ENCODE results near the gene TANC1. TPM values are rescaled to one million over a fixed set of nuclear protein-coding genes. Genes with fewer than 3 reads are reported as not detected.

The TANC1 gene
- total and polyA plus RNA-seq, 2 of the 4 experiments (the other 2 are of a cell fraction): 10.2 to 12.9 TPM

DNA sequence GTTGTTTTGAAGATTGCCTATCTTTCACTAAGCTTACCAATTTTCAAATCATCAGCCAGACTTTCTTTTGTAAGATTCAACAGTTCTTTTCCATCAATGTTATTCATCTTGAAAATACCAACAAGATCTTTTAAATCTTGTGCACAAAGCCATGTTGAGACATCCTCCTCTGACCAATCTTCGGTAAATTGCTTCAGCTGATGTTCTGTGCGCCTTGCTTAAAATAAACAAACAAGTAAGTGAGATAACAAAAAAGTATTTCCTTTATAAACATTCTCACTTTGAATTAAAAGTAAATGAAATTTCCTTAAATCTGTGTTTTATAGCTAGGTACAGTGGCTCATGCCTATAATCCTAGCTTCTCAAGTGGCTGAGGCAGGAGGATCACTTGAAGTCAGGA lies 287.7 kb downstream of the TANC1 start:
- ATAC-seq (ENCODE audit: low read depth) (peak; percentile 86), DNase-seq (peak; percentile 90)
- Histone ChIP-seq H2BK20ac (ENCODE audit: low read depth, low read length) (no peak overlapping the region), H3K23ac (ENCODE audit: low read depth, low read length) (no peak overlapping the region), H3K56ac (ENCODE audit: extremely low read depth, insufficient read depth, low read length) (no peak overlapping the region), H2AK5ac (ENCODE audit: low read depth, low read length) (no peak overlapping the region), H3K4me2 (ENCODE audit: low read depth, low read length) (no peak overlapping the region), H3K4me3 (ENCODE audit: insufficient read depth, low read depth, low read length) (no peak overlapping the region), H3K9me1 (ENCODE audit: insufficient read depth, low read length) (peaks cover 4% of the 10 kb centered on the region), H3K9me3 (ENCODE audit: control insufficient read depth, insufficient read depth, low read length) (no peaks in the 10 kb centered on the region), H2BK120ac (ENCODE audit: low read depth, low read length) (no peak overlapping the region), H4K20me1 (ENCODE audit: insufficient read depth, low read length) (no peaks in the 10 kb centered on the region), H4K8ac (ENCODE audit: low read depth in 2 of 2, low read length in 2 of 2) (no peak overlapping the region), H2BK15ac (ENCODE audit: low read depth, low read length) (no peak overlapping the region), H4K91ac (ENCODE audit: insufficient read depth, low read depth, low read length) (no peak overlapping the region), H4K5ac (ENCODE audit: low read depth, low read length) (no peak overlapping the region), H3K4me1 (ENCODE audit: control insufficient read depth, insufficient read depth, low read length) (peaks cover 6% of the 10 kb centered on the region), H3K27me3 (ENCODE audit: control insufficient read depth, insufficient read depth, low read length) (no peaks in the 10 kb centered on the region), H3K27ac (ENCODE audit: insufficient read depth, low read length) (peak overlapping the region; percentile 40; the same call in 1 of the 2 replicates), H3K14ac (replicated peaks; ENCODE audit: low read depth, low read length) (no peak overlapping the region), H3K9ac (ENCODE audit: low read depth, low read length) (no peak overlapping the region), H3K18ac (ENCODE audit: low read depth, low read length) (no peak overlapping the region), H2AFZ (replicated peaks; ENCODE audit: low read length, poor library complexity) (no peak overlapping the region), H2AK9ac (replicated peaks; ENCODE audit: low read depth, low read length, poor library complexity) (no peak overlapping the region), H3K79me1 (ENCODE audit: low read depth in 1 of 2, low read length in 2 of 2) (peaks cover 0 to 3% of the 10 kb centered on the region in 2 experiments; a peak in 1 of 4 replicates), H2BK5ac (ENCODE audit: low read depth, low read length, poor library complexity, severe bottlenecking) (peak overlapping the region; percentile 70), H3K36me3 (ENCODE audit: control insufficient read depth, insufficient read depth, low read length) (peaks cover 6% of the 10 kb centered on the region; the same call in 1 of the 2 replicates), H3K4ac (ENCODE audit: low read depth, low read length) (no peak overlapping the region)
- no TSS peak for BruUV-seq (replicated peaks)
- CTCF ChIA-PET: interaction anchor here (0.6 kb wide), 1 partner anchor 161 kb away, joined by 3 read pairs; no protein-coding TSS in a partner anchor
- POLR2A ChIA-PET (ENCODE audit: unreplicated experiment): no interaction called here
- TF ChIP-seq, protein P1, sequence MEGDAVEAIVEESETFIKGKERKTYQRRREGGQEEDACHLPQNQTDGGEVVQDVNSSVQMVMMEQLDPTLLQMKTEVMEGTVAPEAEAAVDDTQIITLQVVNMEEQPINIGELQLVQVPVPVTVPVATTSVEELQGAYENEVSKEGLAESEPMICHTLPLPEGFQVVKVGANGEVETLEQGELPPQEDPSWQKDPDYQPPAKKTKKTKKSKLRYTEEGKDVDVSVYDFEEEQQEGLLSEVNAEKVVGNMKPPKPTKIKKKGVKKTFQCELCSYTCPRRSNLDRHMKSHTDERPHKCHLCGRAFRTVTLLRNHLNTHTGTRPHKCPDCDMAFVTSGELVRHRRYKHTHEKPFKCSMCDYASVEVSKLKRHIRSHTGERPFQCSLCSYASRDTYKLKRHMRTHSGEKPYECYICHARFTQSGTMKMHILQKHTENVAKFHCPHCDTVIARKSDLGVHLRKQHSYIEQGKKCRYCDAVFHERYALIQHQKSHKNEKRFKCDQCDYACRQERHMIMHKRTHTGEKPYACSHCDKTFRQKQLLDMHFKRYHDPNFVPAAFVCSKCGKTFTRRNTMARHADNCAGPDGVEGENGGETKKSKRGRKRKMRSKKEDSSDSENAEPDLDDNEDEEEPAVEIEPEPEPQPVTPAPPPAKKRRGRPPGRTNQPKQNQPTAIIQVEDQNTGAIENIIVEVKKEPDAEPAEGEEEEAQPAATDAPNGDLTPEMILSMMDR (conservative IDR thresholded peaks at IDR 0.05; ENCODE audit: low read depth, low read length): no peak
- TF ChIP-seq BHLHE40 (IDR thresholded peaks at IDR 0.05; ENCODE audit: low read depth, low read length): peak; percentile 35; the same call in 1 of the 2 replicates
- peak; percentile 88 for TF ChIP-seq CEBPB (IDR thresholded peaks at IDR 0.05; ENCODE audit: low read depth, low read length)
- peak; percentile 29 for TF ChIP-seq RCOR1 (IDR thresholded peaks at IDR 0.05; ENCODE audit: insufficient replicate concordance, low read length)
- no peak for TF ChIP-seq NFE2L2 (IDR thresholded peaks at IDR 0.05; ENCODE audit: low read depth, low read length)
- peak; percentile 9; the same call in 1 of the 2 replicates for TF ChIP-seq FOS (IDR thresholded peaks at IDR 0.05; ENCODE audit: low read depth, low read length)
- WGBS, 2 experiments (ENCODE audit: extremely low coverage in 2 of 2, insufficient read length in 1 of 2): no CpG with 5 or more reads among the region's 2 CpGs
- intact Hi-C loops (cut with micrococcal nuclease): no loop called here
- dilution Hi-C loops (cut with HindIII; ENCODE audit: low sequenced_read_pairs, unreplicated experiment): no loop called here
- in situ Hi-C loops (cut with MboI; ENCODE audit: low sequenced_read_pairs): no loop called here

Measured in IMR-90 (cell line).